HepG2 (cell line): ENCODE measurements around the gene VAMP4. TPM values are rescaled to one million over a fixed set of nuclear protein-coding genes. Genes with fewer than 3 reads are reported as not detected.

Experiments
- ATAC-seq: fragments of 200-7000 bp; cut with Tn5 transposase; 3 replicates; pipeline ENCODE4 v1.9.1; 2020; ENCODE audit warnings: mild to moderate bottlenecking, moderate library complexity
- BruUV-seq: library from RNA; stranded (reverse); fragments of 400-500 nt; replicated peaks from 2 replicates; lab custom pipeline; 2021; lab: Mats Ljungman, UMichigan
- CTCF ChIA-PET: fragments of 300-600 bp; formaldehyde crosslinking; extraction: SDS; loops from one replicate; lab custom pipeline; 2021; ENCODE audit warnings: low total read pairs, inconsistent platforms, low intra/inter-chr PET ratio; lab: Yijun Ruan, JAX
- POLR2A ChIA-PET: fragments of 350-600 bp; sonication (Branson Sonifier 250); formaldehyde crosslinking; loops from one replicate; lab custom pipeline; 2020; ENCODE audit warnings: antibody characterized with exemption, inconsistent platforms; lab: Yijun Ruan, JAX
- DNase-seq: peaks from one replicate; pipeline ENCODE4 v3.0.0-alpha.2; 2015; ENCODE audit warnings: low spot score
- FAIRE-seq: peaks from 3 replicates; lab custom pipeline; 2011; peaks lifted over from hg19 to GRCh38; lab: Jason Lieb, UNC
- H2AFZ ChIP-seq: one replicate; pipeline ENCODE4 v1.6.1; 2011; ENCODE audit warnings: low read length, inconsistent platforms
- H3K27ac ChIP-seq: fragments of 300-600 bp; 3 replicates; pipeline ENCODE4 v1.8.0; 2011; ENCODE audit warnings: mixed run types, mild to moderate bottlenecking, mixed read lengths, low read length, inconsistent platforms; ENCODE audit not compliant: insufficient read depth; ENCODE audit errors: extremely low read length
- H3K27me3 ChIP-seq, 2 experiments: fragments of 200-600 bp in 1 of 2; 2 replicates in 1 of 2; 3 replicates in 1 of 2; pipeline versions ENCODE4 v1.6.0 to v1.8.0; 2011; ENCODE audit warnings: low read length in 2 of 2, mild to moderate bottlenecking in 2 of 2, moderate library complexity in 2 of 2, inconsistent platforms in 1 of 2; ENCODE audit not compliant: insufficient read depth in 2 of 2, control insufficient read depth in 1 of 2
- H3K36me3 ChIP-seq, 2 experiments: fragments of 200-600 bp in 1 of 2; replicated peaks in 1 of 2; 2 replicates in 1 of 2; 3 replicates in 1 of 2; pipeline versions ENCODE4 v1.5.1 to v1.8.0; 2011; ENCODE audit warnings: low read length in 2 of 2, inconsistent platforms in 1 of 2; ENCODE audit not compliant: insufficient read depth in 2 of 2, control insufficient read depth in 1 of 2
- H3K4me1 ChIP-seq: 2 replicates; pipeline ENCODE4 v1.5.1; 2012; ENCODE audit warnings: low read length, inconsistent platforms; ENCODE audit not compliant: insufficient read depth
- H3K4me2 ChIP-seq: 2 replicates; pipeline ENCODE4 v1.6.0; 2011; ENCODE audit warnings: low read depth, low read length, inconsistent platforms
- H3K4me3 ChIP-seq, 3 experiments: fragments of 200-600 bp in 1 of 3; sonication (generic), shearing (Covaris generic) in 1 of 3; replicated peaks in 1 of 3; 2 replicates each; pipeline ENCODE4 v1.5.1; 2011 to 2016; ENCODE audit warnings: low read length in 3 of 3, inconsistent platforms in 2 of 3, low read depth in 2 of 3, mild to moderate bottlenecking in 2 of 3, control low read depth in 1 of 3, mixed read lengths in 1 of 3; ENCODE audit not compliant: insufficient read depth in 1 of 3
- H3K79me2 ChIP-seq: one replicate; pipeline ENCODE4 v1.6.1; 2011; ENCODE audit warnings: low read length, inconsistent platforms; ENCODE audit not compliant: insufficient read depth
- H3K9ac ChIP-seq: 2 replicates; pipeline ENCODE4 v1.6.0; 2011; ENCODE audit warnings: mild to moderate bottlenecking, low read depth, low read length, inconsistent platforms; ENCODE audit not compliant: insufficient read depth
- H3K9me3 ChIP-seq: 2 replicates; pipeline ENCODE4 v1.5.1; 2012; ENCODE audit warnings: mild to moderate bottlenecking, low read length
- H4K20me1 ChIP-seq: 2 replicates; pipeline ENCODE4 v1.6.0; 2011; ENCODE audit warnings: inconsistent platforms, mild to moderate bottlenecking, low read length, moderate library complexity; ENCODE audit not compliant: insufficient read depth
- FOXK2 ChIP-seq: fragments of 450-650 bp; IDR thresholded peaks from 2 replicates; pipeline ENCODE4 v1.6.1; 2016
- HHEX ChIP-seq: IDR thresholded peaks from 2 replicates; pipeline ENCODE4 v1.6.1; 2016; ENCODE audit warnings: control low read depth
- KAT7 ChIP-seq: IDR thresholded peaks from 2 replicates; pipeline ENCODE4 v1.6.1; 2018; ENCODE audit warnings: borderline replicate concordance, missing compliant biosample characterization
- KDM4B ChIP-seq: sonication (generic); formaldehyde crosslinking; IDR thresholded peaks from 2 replicates; pipeline ENCODE4 v1.4.0; 2020; ENCODE audit warnings: missing genetic modification reagents
- MIXL1 ChIP-seq: IDR thresholded peaks from 2 replicates; pipeline ENCODE4 v1.6.1; 2016
- POLR2G ChIP-seq: fragments of 200-400 bp; formaldehyde crosslinking; IDR thresholded peaks from 2 replicates; pipeline ENCODE4 v1.6.1; 2018; ENCODE audit warnings: mild to moderate bottlenecking, low read depth, low read length, moderate library complexity
- RXRA ChIP-seq: sonication (generic); formaldehyde crosslinking; IDR thresholded peaks from 2 replicates; pipeline ENCODE4 v1.5.1; 2020; ENCODE audit warnings: missing genetic modification reagents
- SP4 ChIP-seq: sonication (generic); formaldehyde crosslinking; IDR thresholded peaks from 2 replicates; pipeline ENCODE4 v1.8.1; 2023; ENCODE audit warnings: mild to moderate bottlenecking, missing genetic modification reagents
- ZBTB1 ChIP-seq: sonication (generic); formaldehyde crosslinking; IDR thresholded peaks from 2 replicates; pipeline ENCODE4 v1.4.0; 2020; ENCODE audit warnings: missing genetic modification reagents, borderline replicate concordance
- ZMYM3 ChIP-seq: sonication (generic); formaldehyde crosslinking; IDR thresholded peaks from 2 replicates; pipeline ENCODE4 v1.5.1; 2020; ENCODE audit warnings: mild to moderate bottlenecking, missing genetic modification reagents
- ZNF253 ChIP-seq: sonication (generic); formaldehyde crosslinking; IDR thresholded peaks from 2 replicates; pipeline ENCODE4 v1.8.0; 2022; ENCODE audit warnings: mild to moderate bottlenecking, missing genetic modification reagents, borderline replicate concordance
- ZNF605 ChIP-seq: sonication (generic); formaldehyde crosslinking; IDR thresholded peaks from 2 replicates; pipeline ENCODE4 v1.8.0; 2022; ENCODE audit warnings: mild to moderate bottlenecking, missing genetic modification reagents
- WGBS: methylation state at CpG from one replicate; pipeline ENCODE4 v1.1.6; 2017; ENCODE audit warnings: low lambda C conversion rate; 5-methylcytosine and 5-hydroxymethylcytosine counted together
- in situ Hi-C: cut with HindIII; loops from 2 replicates; pipeline ENCODE4 v1.10.0; 2017; ENCODE audit warnings: low pct_unique_long_range_greater_than_20kb; ENCODE audit not compliant: extremely low pct_ligation_motif_present
- intact Hi-C: fragments of 100-400 bp; cut with micrococcal nuclease; formaldehyde crosslinking; loops from one replicate; pipeline ENCODE4 v1.10.0; 2022; ENCODE audit not compliant: unreplicated experiment
- polyA plus RNA-seq, 8 experiments: library from polyadenylated mRNA; depleted of rRNA in 3 of 8; stranded (reverse) in 7 of 8; unstranded in 1 of 8; fragments of >200 nt; fragmentation: Illumina TruSeq in 4 of 8; extraction: Trizol in 4 of 8; gene quantifications; 2 replicates each; pipeline versions ENCODE4 v1.2.1 to v1.2.3, GENCODE V29; 2011 to 2016; ENCODE audit warnings: low read depth in 4 of 8, missing spikeins in 1 of 8, mixed read lengths in 1 of 8; ENCODE audit not compliant: insufficient read depth in 1 of 8
- small RNA-seq, 3 experiments: library from RNA; depleted of rRNA; stranded (forward); fragments of <200 nt; gene quantifications; one replicate each; pipeline ENCODE3, GENCODE V24; 2012; ENCODE audit warnings: low read depth in 2 of 3, low replicate concordance in 1 of 3; ENCODE audit not compliant: insufficient read length in 3 of 3, insufficient read depth in 2 of 3
- total RNA-seq, 5 experiments: library from RNA; depleted of rRNA; stranded (reverse); fragments of >200 nt; fragmentation: Illumina TruSeq; extraction: Trizol; gene quantifications; 2 replicates each; pipeline ENCODE4 v1.2.3, GENCODE V29; 2016; ENCODE audit warnings: low read depth in 1 of 5

The VAMP4 gene
- total and polyA plus RNA-seq, 2 of the 13 experiments (the other 11 are each of a cell fraction or from before 2014, with no cell fraction given): 1.4 to 2.0 TPM

- ATAC-seq (peak; percentile 13; the same call in 1 of the 3 replicates), FAIRE-seq (no peak), DNase-seq (no peak)
- ChIA-PET POLR2A (no interaction called here), CTCF (no interaction called here)
- Histone ChIP-seq H3K79me2 (no peaks in the 10 kb centered on the region), H3K36me3 (no peaks in the 10 kb centered on the region), H3K9ac (no peak within 1 kb of the TSS), H3K4me2 (no peak within 1 kb of the TSS), H3K4me1 (peaks cover 20% of the 10 kb centered on the region), H3K27me3 (peaks cover 1 to 5% of the 10 kb centered on the region in 2 experiments; a peak in 3 of 5 replicates), H3K4me3 (no peak within 1 kb of the TSS), H3K27ac (no peak within 1 kb of the TSS), H3K9me3 (no peaks in the 10 kb centered on the region), H2AFZ (peak within 1 kb of the TSS; percentile 72), H4K20me1 (no peaks in the 10 kb centered on the region)
- TF ChIP-seq ZNF253 (CRISPR knock-in tag) (no peak), HHEX (CRISPR knock-in tag) (no peak), SP4 (no peak), MIXL1 (CRISPR knock-in tag) (no peak), KDM4B (CRISPR knock-in tag) (no peak), ZNF605 (CRISPR knock-in tag) (no peak), KAT7 (no peak), RXRA (no peak), ZMYM3 (no peak), ZBTB1 (CRISPR knock-in tag) (no peak), POLR2G (no peak), FOXK2 (no peak)
- intact Hi-C loops (no loop called here), in situ Hi-C loops (no loop called here)
- 36% methylated on average over 5 of the region's 8 CpGs for WGBS
- no TSS peak for BruUV-seq
Observed at GRCh38 chr1:171652234-171652822, 89.5 kb downstream of the VAMP4 start, which contains the start of gene MYOC. Gene MYOC (minus strand): TSS chr1:171652688. CDS start chr1:171652611, 77 bp downstream.

Small RNA genes within 50 kb of the gene (small RNA-seq; reads per million reads assigned to genes)
- gene RF00601: 0 reads per million in 3 experiments

Other genes starting within 250 kb of the VAMP4 start
- not detected in 2 replicates for gene MYOCOS, start 119.8 kb downstream of the VAMP4 start, total RNA-seq (2016; rRNA removed; fragmentation: Illumina TruSeq; extraction: Trizol)
- gene MYOCOS, start 119.8 kb downstream of the VAMP4 start, polyA plus RNA-seq (2011; rRNA removed): not detected in 2 replicates
- gene MYOC, start 89.4 kb downstream of the VAMP4 start, total RNA-seq (2016; rRNA removed; fragmentation: Illumina TruSeq; extraction: Trizol): not detected in 2 replicates
- gene MYOC, start 89.4 kb downstream of the VAMP4 start, polyA plus RNA-seq (2011; rRNA removed): not detected in 2 replicates
- gene METTL13, start 39.6 kb upstream of the VAMP4 start, total RNA-seq (2016; rRNA removed; fragmentation: Illumina TruSeq; extraction: Trizol): 22.8 and 28.3 TPM in 2 replicates
- 18.6 and 20.5 TPM in 2 replicates for gene METTL13, start 39.6 kb upstream of the VAMP4 start, polyA plus RNA-seq (2011; rRNA removed)
- not detected in 2 replicates for gene DNM3, start 99.4 kb upstream of the VAMP4 start, total RNA-seq (2016; rRNA removed; fragmentation: Illumina TruSeq; extraction: Trizol)
- gene DNM3, start 99.4 kb upstream of the VAMP4 start, polyA plus RNA-seq (2011; rRNA removed): 0.05 and 0.14 TPM in 2 replicates